ENCODE data around the gene SOX6. TPM values are rescaled to one million over a fixed set of nuclear protein-coding genes. Genes with fewer than 3 reads are reported as not detected.

SOX6 gene
- total and polyA plus RNA-seq, 2 of the 13 experiments (the other 11 are each of a cell fraction or from before 2014, with no cell fraction given) = 2.6 to 11.2 TPM

- no peak for TF ChIP-seq NFKBIZ (CRISPR knock-in tag; IDR thresholded peaks at IDR 0.05)
- no peak for TF ChIP-seq ZNF256 (CRISPR knock-in tag; conservative IDR thresholded peaks at IDR 0.05)
- no peak for TF ChIP-seq ZNF552 (CRISPR knock-in tag; IDR thresholded peaks at IDR 0.05; ENCODE audit: borderline replicate concordance)
- TF ChIP-seq MYC (CRISPR knock-in tag; IDR thresholded peaks at IDR 0.05; ENCODE audit: borderline replicate concordance) = no peak
- no peak for TF ChIP-seq THAP11 (CRISPR knock-in tag; IDR thresholded peaks at IDR 0.05)
- TF ChIP-seq CHCHD3 (CRISPR knock-in tag; IDR thresholded peaks at IDR 0.05) = no peak
- TF ChIP-seq ZNF572 (CRISPR knock-in tag; IDR thresholded peaks at IDR 0.05) = no peak
- peak; percentile 73 for TF ChIP-seq ZNF18 (CRISPR knock-in tag; IDR thresholded peaks at IDR 0.05; ENCODE audit: insufficient replicate concordance)
- peak; percentile 67; the same call in 1 of the 2 replicates for TF ChIP-seq ZBTB20 (CRISPR knock-in tag; IDR thresholded peaks at IDR 0.05; ENCODE audit: borderline replicate concordance, low read depth)
- TF ChIP-seq JUN (CRISPR knock-in tag; IDR thresholded peaks at IDR 0.05) = peak; percentile 88
- no peak for TF ChIP-seq ELF4 (CRISPR knock-in tag; IDR thresholded peaks at IDR 0.05; ENCODE audit: borderline replicate concordance)
- TF ChIP-seq ZSCAN30 (CRISPR knock-in tag; IDR thresholded peaks at IDR 0.05) = no peak
- TF ChIP-seq PRMT3 (CRISPR knock-in tag; IDR thresholded peaks at IDR 0.05; ENCODE audit: borderline replicate concordance, low read depth) = no peak
- TF ChIP-seq HNRNPL (IDR thresholded peaks at IDR 0.05; ENCODE audit: low read depth, low read length) = no peak
- TF ChIP-seq MTF2 (CRISPR knock-in tag; IDR thresholded peaks at IDR 0.05; ENCODE audit: borderline replicate concordance) = no peak
- peak; percentile 96 for TF ChIP-seq AHDC1 (CRISPR knock-in tag; IDR thresholded peaks at IDR 0.05; ENCODE audit: borderline replicate concordance)
- TF ChIP-seq NR2F1 (CRISPR knock-in tag; IDR thresholded peaks at IDR 0.05) = peak; percentile 44 to 81; a peak in 3 of 4 replicates
- TF ChIP-seq TRAFD1 (CRISPR knock-in tag; IDR thresholded peaks at IDR 0.05; ENCODE audit: borderline replicate concordance) = no peak
- no peak for TF ChIP-seq GATAD1 (CRISPR knock-in tag; IDR thresholded peaks at IDR 0.05)
- no peak for TF ChIP-seq HOXA7 (CRISPR knock-in tag; IDR thresholded peaks at IDR 0.05)
- TF ChIP-seq ZFP1 (CRISPR knock-in tag; IDR thresholded peaks at IDR 0.05) = no peak
Measured at GRCh38 chr11:16184588-16184987, 171.8 kb downstream of the SOX6 start (continued).
